ENCODE data around the gene MAPT.

MAPT gene

DNA sequence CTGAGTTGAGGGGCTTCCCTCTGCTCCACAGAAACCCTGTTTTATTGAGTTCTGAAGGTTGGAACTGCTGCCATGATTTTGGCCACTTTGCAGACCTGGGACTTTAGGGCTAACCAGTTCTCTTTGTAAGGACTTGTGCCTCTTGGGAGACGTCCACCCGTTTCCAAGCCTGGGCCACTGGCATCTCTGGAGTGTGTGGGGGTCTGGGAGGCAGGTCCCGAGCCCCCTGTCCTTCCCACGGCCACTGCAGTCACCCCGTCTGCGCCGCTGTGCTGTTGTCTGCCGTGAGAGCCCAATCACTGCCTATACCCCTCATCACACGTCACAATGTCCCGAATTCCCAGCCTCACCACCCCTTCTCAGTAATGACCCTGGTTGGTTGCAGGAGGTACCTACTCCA is 130.7 kb downstream of the MAPT start:
- in situ Hi-C loops (cut with HindIII; ENCODE audit: low sequenced_read_pairs), result no loop called here

- in situ Hi-C loops (cut with HindIII; ENCODE audit: low sequenced_read_pairs), result no loop called here
Measured at GRCh38 chr17:46025510-46026165, 131.3 kb downstream of the MAPT start.

DNA sequence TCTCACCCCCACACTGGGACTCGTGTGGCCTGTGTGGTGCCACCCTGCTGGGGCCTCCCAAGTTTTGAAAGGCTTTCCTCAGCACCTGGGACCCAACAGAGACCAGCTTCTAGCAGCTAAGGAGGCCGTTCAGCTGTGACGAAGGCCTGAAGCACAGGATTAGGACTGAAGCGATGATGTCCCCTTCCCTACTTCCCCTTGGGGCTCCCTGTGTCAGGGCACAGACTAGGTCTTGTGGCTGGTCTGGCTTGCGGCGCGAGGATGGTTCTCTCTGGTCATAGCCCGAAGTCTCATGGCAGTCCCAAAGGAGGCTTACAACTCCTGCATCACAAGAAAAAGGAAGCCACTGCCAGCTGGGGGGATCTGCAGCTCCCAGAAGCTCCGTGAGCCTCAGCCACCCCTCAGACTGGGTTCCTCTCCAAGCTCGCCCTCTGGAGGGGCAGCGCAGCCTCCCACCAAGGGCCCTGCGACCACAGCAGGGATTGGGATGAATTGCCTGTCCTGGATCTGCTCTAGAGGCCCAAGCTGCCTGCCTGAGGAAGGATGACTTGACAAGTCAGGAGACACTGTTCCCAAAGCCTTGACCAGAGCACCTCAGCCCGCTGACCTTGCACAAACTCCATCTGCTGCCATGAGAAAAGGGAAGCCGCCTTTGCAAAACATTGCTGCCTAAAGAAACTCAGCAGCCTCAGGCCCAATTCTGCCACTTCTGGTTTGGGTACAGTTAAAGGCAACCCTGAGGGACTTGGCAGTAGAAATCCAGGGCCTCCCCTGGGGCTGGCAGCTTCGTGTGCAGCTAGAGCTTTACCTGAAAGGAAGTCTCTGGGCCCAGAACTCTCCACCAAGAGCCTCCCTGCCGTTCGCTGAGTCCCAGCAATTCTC is 132.1 kb downstream of the MAPT start:
- in situ Hi-C loops (cut with HindIII; ENCODE audit: low sequenced_read_pairs), result no loop called here

- in situ Hi-C loops (cut with HindIII; ENCODE audit: low sequenced_read_pairs), result no loop called here
Measured at GRCh38 chr17:46027048-46027975, 133.0 kb downstream of the MAPT start.

GRCh38 chr17:46027976-46028325 is 133.6 kb downstream of the MAPT start:
- in situ Hi-C loops (cut with HindIII; ENCODE audit: low sequenced_read_pairs), result no loop called here

DNA sequence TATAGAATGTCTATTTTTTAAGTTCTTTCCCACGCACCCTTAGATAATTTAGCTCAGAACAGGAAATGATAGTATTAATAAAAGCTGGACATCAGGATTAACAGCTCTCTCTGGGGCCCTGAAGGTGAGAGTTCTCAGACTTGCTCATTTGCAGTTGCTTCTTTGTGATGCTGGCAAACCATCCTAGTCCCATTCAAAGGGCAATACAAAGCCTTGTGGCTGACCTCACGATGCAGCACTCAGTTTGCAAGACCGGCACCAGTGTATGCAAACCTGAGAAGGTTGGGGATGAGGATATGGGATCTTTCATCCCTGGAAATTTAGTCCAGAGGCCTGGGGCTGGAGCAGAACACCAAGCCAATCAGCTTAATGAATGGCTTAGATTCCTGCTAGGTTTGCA is 134.0 kb downstream of the MAPT start:
- in situ Hi-C loops (cut with HindIII; ENCODE audit: low sequenced_read_pairs), result no loop called here

DNA sequence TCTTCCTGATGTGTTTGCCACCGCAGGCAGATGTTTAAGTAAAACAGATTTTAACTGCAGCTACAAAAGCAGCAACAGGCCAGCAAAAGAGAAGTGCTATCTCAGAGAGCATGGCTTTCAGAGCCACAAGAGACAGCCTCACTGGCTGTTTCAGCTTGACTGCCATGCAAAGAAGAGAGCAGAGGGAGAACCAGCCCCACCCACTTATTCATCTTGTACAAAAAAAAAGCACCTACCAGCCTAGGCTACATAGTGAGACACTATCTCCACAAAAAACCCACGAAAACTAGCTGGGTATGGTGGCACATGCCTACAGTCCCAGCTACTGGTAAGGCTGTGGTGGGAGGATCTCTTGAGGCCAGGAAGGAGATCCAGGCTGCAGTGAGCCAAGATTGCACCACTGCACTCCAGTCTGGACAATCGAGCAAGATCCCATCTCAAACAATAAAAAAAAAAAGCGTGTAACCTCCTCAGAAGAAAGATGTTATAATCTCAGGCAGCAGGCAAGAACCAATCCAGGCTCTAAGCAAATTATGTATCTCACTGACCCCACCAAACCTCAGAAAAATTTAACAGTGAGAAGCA is 134.7 kb downstream of the MAPT start:
- in situ Hi-C loops (cut with HindIII; ENCODE audit: low sequenced_read_pairs), result no loop called here

- in situ Hi-C loops (cut with HindIII; ENCODE audit: low sequenced_read_pairs), result no loop called here
Measured at GRCh38 chr17:46029627-46030026, 135.3 kb downstream of the MAPT start.

- in situ Hi-C loops (cut with HindIII; ENCODE audit: low sequenced_read_pairs), result no loop called here
Measured at GRCh38 chr17:46030752-46031151, 136.4 kb downstream of the MAPT start.

DNA sequence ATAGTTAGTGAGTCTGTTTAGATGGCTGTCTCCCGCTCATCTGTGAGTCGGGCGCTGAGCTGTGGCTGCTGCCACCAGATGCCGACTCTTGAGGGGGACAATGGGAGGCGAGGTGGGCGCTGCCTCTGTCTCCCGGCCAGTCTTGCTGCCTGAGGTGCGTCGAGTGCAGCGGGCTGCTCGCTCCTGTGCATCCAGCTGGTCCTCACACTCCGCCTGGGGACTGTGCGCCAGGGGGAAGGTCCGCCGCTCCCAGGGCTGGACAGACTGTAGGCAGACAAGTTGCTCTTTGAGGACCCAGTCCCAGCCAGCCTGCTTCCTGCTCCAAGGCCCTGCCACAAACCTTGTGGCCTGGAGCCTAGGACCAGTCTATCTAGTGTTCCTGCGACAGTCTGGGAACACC is 137.1 kb downstream of the MAPT start:
- in situ Hi-C loops (cut with HindIII; ENCODE audit: low sequenced_read_pairs), result no loop called here

DNA sequence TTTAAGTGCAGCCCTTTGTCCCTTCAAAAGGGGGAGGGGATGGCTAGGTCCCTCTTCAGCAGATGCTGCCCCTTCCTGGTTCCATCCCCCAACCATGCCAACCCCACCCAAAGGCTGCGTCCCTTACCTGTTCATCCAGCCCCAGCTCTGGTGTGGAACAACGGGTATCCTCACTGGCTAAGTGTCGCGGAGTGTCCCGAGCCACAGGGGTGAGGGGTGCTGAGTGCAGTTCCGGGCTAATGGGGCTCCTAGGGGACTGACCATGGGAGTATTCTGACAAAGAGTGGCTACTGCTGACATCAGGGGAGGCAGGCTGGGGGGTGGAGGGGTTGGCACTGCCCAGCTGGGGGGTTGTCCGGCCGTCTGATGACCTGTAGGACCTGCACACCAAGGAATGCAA is 137.6 kb downstream of the MAPT start:
- in situ Hi-C loops (cut with HindIII; ENCODE audit: low sequenced_read_pairs), result no loop called here

- in situ Hi-C loops (cut with HindIII; ENCODE audit: low sequenced_read_pairs), result no loop called here
Measured at GRCh38 chr17:46032909-46033308, 138.6 kb downstream of the MAPT start.

- in situ Hi-C loops (cut with HindIII; ENCODE audit: low sequenced_read_pairs), result no loop called here
Measured at GRCh38 chr17:46033392-46033791, 139.0 kb downstream of the MAPT start.

DNA sequence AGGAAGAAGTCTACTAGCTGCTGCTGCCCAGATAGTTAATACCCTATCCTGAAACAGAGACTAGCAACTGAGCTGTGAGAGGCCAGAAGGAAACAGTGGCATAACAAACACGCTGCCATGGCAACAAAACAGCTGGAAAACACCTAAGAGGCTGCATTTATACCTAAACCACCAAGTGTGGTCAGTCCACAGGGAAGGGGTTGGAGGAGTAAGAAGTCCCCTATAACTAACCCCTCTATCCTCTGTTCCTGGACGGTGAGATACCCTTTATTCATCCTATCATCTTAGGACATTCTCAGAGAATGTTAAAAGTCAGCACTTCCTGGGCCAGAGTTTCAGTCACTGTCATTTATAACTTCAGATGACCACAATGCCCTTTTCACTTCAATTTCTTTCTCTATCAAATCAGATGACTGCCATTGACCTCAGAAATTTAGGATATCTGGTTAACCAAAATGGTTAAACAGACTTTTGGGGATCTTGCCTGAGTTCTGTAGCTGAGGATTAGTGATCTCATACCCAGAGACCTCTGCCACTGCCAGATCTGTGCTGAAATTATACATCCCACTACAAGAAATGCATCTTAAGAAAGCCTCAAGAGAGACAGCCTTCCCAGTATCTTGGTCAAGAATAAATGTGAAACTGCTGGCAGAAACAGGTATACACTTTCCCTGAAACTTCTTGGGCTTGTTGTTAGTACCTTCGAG is 140.9 kb downstream of the MAPT start:
- in situ Hi-C loops (cut with HindIII; ENCODE audit: low sequenced_read_pairs), result no loop called here

GRCh38 chr17:46036491-46036890 is 142.1 kb downstream of the MAPT start:
- in situ Hi-C loops (cut with HindIII; ENCODE audit: low sequenced_read_pairs), result no loop called here

- in situ Hi-C loops (cut with HindIII; ENCODE audit: low sequenced_read_pairs), result no loop called here
Measured at GRCh38 chr17:46037722-46038255, 143.4 kb downstream of the MAPT start.

GRCh38 chr17:46038414-46038813 is 144.1 kb downstream of the MAPT start:
- in situ Hi-C loops (cut with HindIII; ENCODE audit: low sequenced_read_pairs), result no loop called here

GRCh38 chr17:46038937-46039336 is 144.6 kb downstream of the MAPT start:
- in situ Hi-C loops (cut with HindIII; ENCODE audit: low sequenced_read_pairs), result no loop called here

GRCh38 chr17:46039592-46040186 is 145.3 kb downstream of the MAPT start:
- in situ Hi-C loops (cut with HindIII; ENCODE audit: low sequenced_read_pairs), result no loop called here

DNA sequence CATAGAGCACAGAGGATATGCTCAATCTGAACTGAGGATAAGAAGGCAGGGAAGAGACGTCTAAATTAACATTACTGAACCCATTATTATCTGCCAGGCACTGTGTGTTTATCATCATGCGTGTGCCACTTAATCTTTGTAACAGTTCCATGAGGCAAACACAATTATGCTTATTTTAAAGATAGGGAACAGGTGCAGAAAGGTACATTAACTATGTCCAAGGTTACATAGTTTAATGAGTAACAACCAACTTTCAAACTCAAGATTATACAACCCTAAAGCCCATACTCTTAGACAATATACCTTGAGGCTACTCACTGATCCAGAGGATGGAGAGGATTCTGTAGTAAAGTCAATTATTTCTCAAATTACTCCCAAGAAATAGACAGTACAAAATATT is 147.9 kb downstream of the MAPT start:
- in situ Hi-C loops (cut with HindIII; ENCODE audit: low sequenced_read_pairs), result no loop called here
